Measurements from ENCODE around the gene PLA2G2F. TPM values are rescaled to one million over a fixed set of nuclear protein-coding genes. Genes with fewer than 3 reads are reported as not detected.

The PLA2G2F gene
- total RNA-seq, 1 donor from 2014 or later, result not detected

DNA sequence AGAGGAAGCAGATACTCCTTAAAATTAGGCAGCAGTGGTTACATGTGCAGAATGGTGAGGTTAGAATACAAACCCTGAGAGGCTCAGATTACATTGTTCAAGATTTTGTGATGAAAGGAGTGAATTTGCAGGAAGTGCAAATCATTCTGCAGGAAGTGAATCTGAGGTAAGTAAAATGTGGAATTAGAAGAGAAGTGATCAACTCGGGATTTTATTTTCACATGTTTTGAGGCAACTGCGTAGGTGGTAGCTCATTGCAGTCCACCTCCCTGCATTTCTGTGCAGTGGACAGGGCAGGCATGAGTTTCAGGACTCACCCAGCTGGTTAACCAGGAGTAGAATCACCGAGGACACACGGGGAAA, 49.3 kb downstream of the PLA2G2F start:
- TF ChIP-seq, protein P1, sequence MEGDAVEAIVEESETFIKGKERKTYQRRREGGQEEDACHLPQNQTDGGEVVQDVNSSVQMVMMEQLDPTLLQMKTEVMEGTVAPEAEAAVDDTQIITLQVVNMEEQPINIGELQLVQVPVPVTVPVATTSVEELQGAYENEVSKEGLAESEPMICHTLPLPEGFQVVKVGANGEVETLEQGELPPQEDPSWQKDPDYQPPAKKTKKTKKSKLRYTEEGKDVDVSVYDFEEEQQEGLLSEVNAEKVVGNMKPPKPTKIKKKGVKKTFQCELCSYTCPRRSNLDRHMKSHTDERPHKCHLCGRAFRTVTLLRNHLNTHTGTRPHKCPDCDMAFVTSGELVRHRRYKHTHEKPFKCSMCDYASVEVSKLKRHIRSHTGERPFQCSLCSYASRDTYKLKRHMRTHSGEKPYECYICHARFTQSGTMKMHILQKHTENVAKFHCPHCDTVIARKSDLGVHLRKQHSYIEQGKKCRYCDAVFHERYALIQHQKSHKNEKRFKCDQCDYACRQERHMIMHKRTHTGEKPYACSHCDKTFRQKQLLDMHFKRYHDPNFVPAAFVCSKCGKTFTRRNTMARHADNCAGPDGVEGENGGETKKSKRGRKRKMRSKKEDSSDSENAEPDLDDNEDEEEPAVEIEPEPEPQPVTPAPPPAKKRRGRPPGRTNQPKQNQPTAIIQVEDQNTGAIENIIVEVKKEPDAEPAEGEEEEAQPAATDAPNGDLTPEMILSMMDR (IDR thresholded peaks at IDR 0.05), result no peak
- no peak for TF ChIP-seq POLR2AphosphoS5 (IDR thresholded peaks at IDR 0.05; ENCODE audit: insufficient read depth in 1 of 2, low read depth in 1 of 2)
- TF ChIP-seq POLR2A (IDR thresholded peaks at IDR 0.05), result no peak
- Histone ChIP-seq H3K27ac (no peak overlapping the region), H3K27me3 (no peaks in the 10 kb centered on the region), H3K9me3 (no peaks in the 10 kb centered on the region), H3K4me1 (peaks cover 17% of the 10 kb centered on the region), H3K4me3 (no peak overlapping the region), H3K36me3 (no peaks in the 10 kb centered on the region)
- intact Hi-C loops (cut with DNase I), result no loop called here
- no peak for DNase-seq (ENCODE audit: extremely low spot score in 2 of 2)

DNA sequence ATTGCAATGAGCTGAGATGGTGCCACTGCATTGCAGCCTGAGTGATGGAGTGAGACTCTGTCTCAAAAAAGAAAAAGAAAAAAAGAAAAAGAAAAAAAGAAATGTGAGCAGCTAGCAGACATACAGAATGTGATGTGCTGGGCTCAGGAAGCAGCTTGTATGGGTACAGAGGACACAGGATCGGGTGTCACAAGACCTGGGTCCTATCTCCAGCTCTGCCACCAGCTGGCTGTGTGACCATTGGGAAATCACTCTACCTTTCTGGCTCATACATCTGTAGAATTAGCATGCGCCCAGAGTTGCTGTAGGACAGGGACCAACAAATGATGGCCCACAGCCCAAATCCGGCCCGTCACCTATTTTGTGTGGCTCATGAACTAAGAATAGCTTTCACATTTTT, 50.5 kb downstream of the PLA2G2F start:
- no peaks in the 10 kb centered on the region for H3K27me3 ChIP-seq
- H3K36me3 ChIP-seq, result no peaks in the 10 kb centered on the region
- no peak overlapping the region for H3K4me3 ChIP-seq
- no peaks in the 10 kb centered on the region for H3K9me3 ChIP-seq
- intact Hi-C loops (cut with DNase I), result no loop called here
- H3K27ac ChIP-seq, result no peak overlapping the region
- H3K4me1 ChIP-seq, result peaks cover 21% of the 10 kb centered on the region
- no peak for DNase-seq (ENCODE audit: extremely low spot score in 2 of 2)
- TF ChIP-seq POLR2A (IDR thresholded peaks at IDR 0.05), result no peak
- no peak for TF ChIP-seq POLR2AphosphoS5 (IDR thresholded peaks at IDR 0.05; ENCODE audit: insufficient read depth in 1 of 2, low read depth in 1 of 2)
- TF ChIP-seq, protein P1 (IDR thresholded peaks at IDR 0.05), result no peak

DNA sequence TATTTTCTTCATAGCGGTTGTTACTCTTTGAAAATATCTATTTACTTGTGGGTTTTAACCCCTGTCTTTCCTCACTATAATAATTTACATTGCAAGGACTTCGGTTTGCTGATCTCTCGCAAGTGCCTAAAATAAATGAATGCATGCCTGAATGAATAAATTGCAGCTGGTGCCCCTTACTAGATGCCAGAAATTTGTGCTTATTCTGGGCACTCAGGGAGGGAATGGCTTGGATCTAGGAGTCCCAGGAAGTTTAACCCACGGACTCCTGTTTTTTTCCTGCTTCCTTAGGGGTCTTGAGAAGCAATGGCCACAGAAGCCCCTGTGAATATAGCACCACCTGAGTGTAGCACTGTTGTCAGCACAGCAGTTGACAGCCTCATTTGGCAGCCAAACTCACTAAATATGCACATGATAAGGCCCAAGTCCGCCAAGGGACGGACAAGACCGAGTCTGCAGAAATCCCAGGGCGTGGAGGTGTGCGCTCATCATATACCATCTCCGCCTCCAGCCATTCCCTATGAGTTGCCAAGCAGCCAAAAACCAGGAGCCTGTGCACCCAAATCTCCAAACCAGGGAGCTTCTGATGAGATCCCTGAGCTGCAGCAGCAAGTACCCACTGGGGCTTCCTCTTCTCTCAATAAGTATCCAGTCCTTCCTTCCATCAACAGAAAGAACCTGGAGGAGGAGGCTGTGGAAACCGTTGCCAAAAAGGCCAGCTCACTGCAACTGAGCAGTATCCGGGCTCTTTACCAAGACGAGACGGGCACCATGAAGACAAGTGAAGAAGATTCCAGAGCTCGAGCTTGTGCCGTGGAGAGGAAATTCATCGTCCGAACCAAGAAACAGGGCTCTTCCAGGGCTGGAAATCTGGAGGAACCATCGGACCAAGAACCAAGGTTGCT, 51.4 kb downstream of the PLA2G2F start:
- intact Hi-C loops (cut with DNase I), result no loop called here
- Histone ChIP-seq H3K27me3 (no peaks in the 10 kb centered on the region), H3K9me3 (no peaks in the 10 kb centered on the region), H3K4me1 (peaks cover 28% of the 10 kb centered on the region), H3K4me3 (no peak overlapping the region), H3K27ac (no peak overlapping the region), H3K36me3 (no peaks in the 10 kb centered on the region)
- TF ChIP-seq POLR2A (IDR thresholded peaks at IDR 0.05), result no peak
- TF ChIP-seq, protein P1 (IDR thresholded peaks at IDR 0.05), result no peak
- TF ChIP-seq POLR2AphosphoS5 (IDR thresholded peaks at IDR 0.05; ENCODE audit: insufficient read depth in 1 of 2, low read depth in 1 of 2), result no peak
- DNase-seq (ENCODE audit: extremely low spot score in 2 of 2), result no peak

DNA sequence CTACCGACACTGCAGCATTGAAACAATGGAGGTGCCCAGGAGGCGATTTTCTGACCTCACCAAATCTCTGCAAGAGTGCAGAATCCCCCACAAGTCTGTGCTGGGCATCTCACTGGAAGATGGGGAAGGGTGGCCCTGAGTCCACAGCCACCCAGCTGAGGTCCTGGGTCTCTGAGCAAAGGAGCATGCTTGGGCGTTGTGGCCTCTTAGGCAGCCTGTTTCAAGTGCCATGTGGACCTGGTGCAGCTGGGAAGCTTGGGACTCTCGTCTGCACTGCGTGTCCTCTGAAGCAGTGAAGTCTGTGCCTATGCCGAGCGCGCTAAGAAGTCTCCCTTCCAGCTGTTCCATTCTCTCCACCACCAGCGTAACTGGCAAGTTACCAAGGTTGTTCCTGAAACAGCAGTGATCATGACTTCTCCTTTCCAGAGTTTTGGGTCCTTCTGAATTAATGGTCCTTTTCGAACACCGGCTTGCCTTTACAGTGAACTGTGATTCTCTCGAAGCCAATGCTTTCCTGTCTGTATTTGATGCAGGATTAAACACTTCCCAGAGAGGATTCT, 52.2 kb downstream of the PLA2G2F start:
- Histone ChIP-seq H3K4me1 (peaks cover 21% of the 10 kb centered on the region), H3K9me3 (no peaks in the 10 kb centered on the region), H3K27ac (no peak overlapping the region), H3K27me3 (no peaks in the 10 kb centered on the region), H3K36me3 (no peaks in the 10 kb centered on the region), H3K4me3 (no peak overlapping the region)
- no peak for DNase-seq (ENCODE audit: extremely low spot score in 2 of 2)
- TF ChIP-seq POLR2AphosphoS5 (IDR thresholded peaks at IDR 0.05; ENCODE audit: insufficient read depth in 1 of 2, low read depth in 1 of 2) (no peak), POLR2A (IDR thresholded peaks at IDR 0.05) (no peak)
- intact Hi-C loops (cut with DNase I), result no loop called here

DNA sequence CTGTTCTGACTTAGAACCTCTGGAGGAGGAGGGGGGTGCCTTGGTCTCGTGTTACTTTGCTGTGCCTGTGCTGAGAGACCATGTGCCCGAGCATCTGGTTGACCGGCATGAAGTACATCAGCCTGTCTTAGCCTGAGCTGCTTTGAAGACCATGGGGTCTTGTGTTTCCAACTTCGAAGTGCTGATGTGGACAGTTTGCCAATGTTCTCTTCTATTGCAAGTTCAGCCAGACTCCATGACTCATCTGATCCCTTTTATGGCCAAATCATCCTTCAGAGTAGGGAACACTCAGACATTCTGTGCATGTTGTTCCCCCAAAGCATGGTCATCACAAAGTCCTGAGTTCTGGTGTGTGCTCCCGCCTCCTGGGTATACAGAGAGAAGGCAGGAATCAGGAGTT, 53.2 kb downstream of the PLA2G2F start:
- H3K4me1 ChIP-seq, result peaks cover 11% of the 10 kb centered on the region

More for the DNA sequence above, 53.2 kb downstream of the PLA2G2F start:
- H3K27me3 ChIP-seq, result no peaks in the 10 kb centered on the region
- no peak for DNase-seq (ENCODE audit: extremely low spot score in 2 of 2)
- intact Hi-C loops (cut with DNase I), result no loop called here
- H3K27ac ChIP-seq, result no peak overlapping the region
- TF ChIP-seq, protein P1 (IDR thresholded peaks at IDR 0.05), result no peak
- TF ChIP-seq POLR2AphosphoS5 (IDR thresholded peaks at IDR 0.05; ENCODE audit: insufficient read depth in 1 of 2, low read depth in 1 of 2) (no peak), POLR2A (IDR thresholded peaks at IDR 0.05) (no peak)
- H3K4me3 ChIP-seq, result no peak overlapping the region
- H3K36me3 ChIP-seq, result no peaks in the 10 kb centered on the region
- no peaks in the 10 kb centered on the region for H3K9me3 ChIP-seq

Measured in vagina (tissue), 2 donors.